Thyroid gland (tissue), 4 donors: Measurements from ENCODE around the gene RANBP10.

Experiments
- POLR2A ChIP-seq, 2 donors: fragments of 450-650 bp; IDR thresholded peaks; one replicate each; pipeline ENCODE4 v1.6.1; 2017; ENCODE audit warnings: antibody characterized with exemption in 2 of 2, mild to moderate bottlenecking in 2 of 2, moderate library complexity in 1 of 2
- TF ChIP-seq, protein P1 (sequence below), 6 experiments: fragments of 200-600 bp in 3 of 6; fragments of 450-650 bp in 3 of 6; sonication (generic) in 3 of 6; IDR thresholded peaks; one replicate each; pipeline ENCODE4 v1.5.1; 2016 to 2019; ENCODE audit warnings: antibody characterized with exemption in 6 of 6, mild to moderate bottlenecking in 2 of 6, inconsistent platforms in 1 of 6, moderate library complexity in 1 of 6

DNA sequence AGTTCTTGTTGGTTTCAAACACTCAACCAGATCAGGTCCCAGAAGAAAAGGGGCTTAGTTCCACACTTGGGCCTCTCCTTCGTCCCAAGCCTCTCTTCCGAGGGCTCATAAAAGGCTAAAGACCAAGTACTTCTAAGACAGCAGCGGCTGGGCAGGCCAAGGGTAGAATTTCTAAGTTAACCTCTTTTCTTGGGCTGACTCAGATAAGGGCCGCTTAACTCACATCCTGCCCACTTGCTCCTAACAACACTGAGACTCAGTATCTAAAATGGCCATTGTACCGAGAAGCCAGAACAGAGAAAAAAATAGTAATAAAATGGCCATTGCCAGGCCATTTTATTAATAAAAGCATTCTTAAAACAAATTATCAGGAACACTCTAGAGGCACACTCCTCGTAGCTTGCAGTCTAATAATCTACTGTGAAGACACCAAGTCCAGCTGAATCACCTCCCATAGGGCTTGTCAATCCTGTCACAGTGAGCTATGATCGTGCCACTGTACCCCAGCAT lies 42.1 kb downstream of the RANBP10 start:
- TF ChIP-seq, protein P1, sequence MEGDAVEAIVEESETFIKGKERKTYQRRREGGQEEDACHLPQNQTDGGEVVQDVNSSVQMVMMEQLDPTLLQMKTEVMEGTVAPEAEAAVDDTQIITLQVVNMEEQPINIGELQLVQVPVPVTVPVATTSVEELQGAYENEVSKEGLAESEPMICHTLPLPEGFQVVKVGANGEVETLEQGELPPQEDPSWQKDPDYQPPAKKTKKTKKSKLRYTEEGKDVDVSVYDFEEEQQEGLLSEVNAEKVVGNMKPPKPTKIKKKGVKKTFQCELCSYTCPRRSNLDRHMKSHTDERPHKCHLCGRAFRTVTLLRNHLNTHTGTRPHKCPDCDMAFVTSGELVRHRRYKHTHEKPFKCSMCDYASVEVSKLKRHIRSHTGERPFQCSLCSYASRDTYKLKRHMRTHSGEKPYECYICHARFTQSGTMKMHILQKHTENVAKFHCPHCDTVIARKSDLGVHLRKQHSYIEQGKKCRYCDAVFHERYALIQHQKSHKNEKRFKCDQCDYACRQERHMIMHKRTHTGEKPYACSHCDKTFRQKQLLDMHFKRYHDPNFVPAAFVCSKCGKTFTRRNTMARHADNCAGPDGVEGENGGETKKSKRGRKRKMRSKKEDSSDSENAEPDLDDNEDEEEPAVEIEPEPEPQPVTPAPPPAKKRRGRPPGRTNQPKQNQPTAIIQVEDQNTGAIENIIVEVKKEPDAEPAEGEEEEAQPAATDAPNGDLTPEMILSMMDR (IDR thresholded peaks at IDR 0.05) = no peak
- no peak for TF ChIP-seq POLR2A (IDR thresholded peaks at IDR 0.05)
